ENCODE results near the gene ZCCHC14. TPM values are rescaled to one million over a fixed set of nuclear protein-coding genes. Genes with fewer than 3 reads are reported as not detected.

ZCCHC14 gene
- total and polyA plus RNA-seq, 2 of the 13 experiments (the other 11 are each of a cell fraction or from before 2014, with no cell fraction given), result 12.4 to 12.5 TPM

DNA sequence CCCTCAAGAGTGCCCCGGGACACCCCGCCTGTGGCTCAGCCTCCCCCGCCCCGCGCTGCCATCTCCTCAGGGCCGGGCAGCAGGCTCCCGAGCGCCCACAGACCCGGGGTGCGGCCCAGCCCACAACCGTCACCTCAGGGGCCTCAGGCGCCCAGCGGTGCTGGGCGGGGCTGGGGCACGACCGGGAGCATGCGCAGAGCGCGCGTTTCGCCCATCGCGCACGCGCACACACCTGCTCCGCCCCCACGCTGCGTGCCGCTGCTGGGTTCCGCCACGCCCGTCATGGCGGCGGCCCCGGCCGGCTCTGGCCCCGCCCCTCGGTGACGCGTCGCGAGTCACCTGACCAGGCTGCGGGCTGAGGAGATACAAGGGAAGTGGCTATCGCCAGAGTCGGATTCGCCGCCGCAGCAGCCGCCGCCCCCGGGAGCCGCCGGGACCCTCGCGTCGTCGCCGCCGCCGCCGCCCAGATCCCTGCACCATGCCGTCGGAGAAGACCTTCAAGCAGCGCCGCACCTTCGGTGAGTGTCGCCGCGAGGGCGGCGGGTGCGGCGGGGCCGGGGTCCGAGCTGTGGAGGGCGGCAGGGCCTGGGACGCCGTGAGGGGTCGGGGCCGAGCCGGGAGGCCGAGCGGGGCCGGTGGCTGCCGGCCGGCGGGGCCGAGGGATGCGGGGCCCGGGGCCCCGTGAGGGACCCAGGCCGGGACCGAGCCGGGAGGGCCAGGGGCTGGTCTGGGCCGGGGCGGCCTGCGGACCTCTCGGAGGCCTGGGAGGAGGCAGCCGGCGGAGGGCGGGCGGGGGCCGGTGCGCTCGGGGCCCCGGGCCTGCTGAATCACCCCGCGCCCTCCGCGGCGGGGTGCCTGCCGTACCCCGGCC, 100.6 kb downstream of the ZCCHC14 start, which contains the start of gene MAP1LC3B (continued):
- TF ChIP-seq, protein P1, sequence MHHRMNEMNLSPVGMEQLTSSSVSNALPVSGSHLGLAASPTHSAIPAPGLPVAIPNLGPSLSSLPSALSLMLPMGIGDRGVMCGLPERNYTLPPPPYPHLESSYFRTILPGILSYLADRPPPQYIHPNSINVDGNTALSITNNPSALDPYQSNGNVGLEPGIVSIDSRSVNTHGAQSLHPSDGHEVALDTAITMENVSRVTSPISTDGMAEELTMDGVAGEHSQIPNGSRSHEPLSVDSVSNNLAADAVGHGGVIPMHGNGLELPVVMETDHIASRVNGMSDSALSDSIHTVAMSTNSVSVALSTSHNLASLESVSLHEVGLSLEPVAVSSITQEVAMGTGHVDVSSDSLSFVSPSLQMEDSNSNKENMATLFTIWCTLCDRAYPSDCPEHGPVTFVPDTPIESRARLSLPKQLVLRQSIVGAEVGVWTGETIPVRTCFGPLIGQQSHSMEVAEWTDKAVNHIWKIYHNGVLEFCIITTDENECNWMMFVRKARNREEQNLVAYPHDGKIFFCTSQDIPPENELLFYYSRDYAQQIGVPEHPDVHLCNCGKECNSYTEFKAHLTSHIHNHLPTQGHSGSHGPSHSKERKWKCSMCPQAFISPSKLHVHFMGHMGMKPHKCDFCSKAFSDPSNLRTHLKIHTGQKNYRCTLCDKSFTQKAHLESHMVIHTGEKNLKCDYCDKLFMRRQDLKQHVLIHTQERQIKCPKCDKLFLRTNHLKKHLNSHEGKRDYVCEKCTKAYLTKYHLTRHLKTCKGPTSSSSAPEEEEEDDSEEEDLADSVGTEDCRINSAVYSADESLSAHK (CRISPR knock-in tag; IDR thresholded peaks at IDR 0.05; ENCODE audit: borderline replicate concordance), result peak; percentile 84; the same call in 1 of the 2 replicates
- TF ChIP-seq NFYC (CRISPR knock-in tag; IDR thresholded peaks at IDR 0.05) (peak; percentile 90), ZNF101 (CRISPR knock-in tag; IDR thresholded peaks at IDR 0.05; ENCODE audit: borderline replicate concordance, low read depth) (no peak), ZNF569 (CRISPR knock-in tag; IDR thresholded peaks at IDR 0.05; ENCODE audit: borderline replicate concordance) (no peak), JUND (CRISPR knock-in tag; IDR thresholded peaks at IDR 0.05) (peak; percentile 84), PHF21A (CRISPR knock-in tag; IDR thresholded peaks at IDR 0.05) (peak; percentile 72), SATB2 (CRISPR knock-in tag; IDR thresholded peaks at IDR 0.05) (0 out of 2 replicates have a peak, but pooled peaks have one; percentile 73), ZNF768 (CRISPR knock-in tag; IDR thresholded peaks at IDR 0.05) (peak; percentile 54; the same call in 1 of the 2 replicates), ARNT2 (CRISPR knock-in tag; IDR thresholded peaks at IDR 0.05; ENCODE audit: low read depth) (peak; percentile 94), FOXA3 (CRISPR knock-in tag; IDR thresholded peaks at IDR 0.05) (peak; percentile 90), ZNF558 (CRISPR knock-in tag; IDR thresholded peaks at IDR 0.05; ENCODE audit: borderline replicate concordance) (no peak), SIN3B (IDR thresholded peaks at IDR 0.05; ENCODE audit: low read length) (no peak), ZZZ3 (CRISPR knock-in tag; IDR thresholded peaks at IDR 0.05; ENCODE audit: borderline replicate concordance) (peak; percentile 71), FOXK2 (IDR thresholded peaks at IDR 0.05) (peak; percentile 46; the same call in 1 of the 2 replicates), MIXL1 (CRISPR knock-in tag; IDR thresholded peaks at IDR 0.05) (peak; percentile 88)
- TF ChIP-seq, protein P2, sequence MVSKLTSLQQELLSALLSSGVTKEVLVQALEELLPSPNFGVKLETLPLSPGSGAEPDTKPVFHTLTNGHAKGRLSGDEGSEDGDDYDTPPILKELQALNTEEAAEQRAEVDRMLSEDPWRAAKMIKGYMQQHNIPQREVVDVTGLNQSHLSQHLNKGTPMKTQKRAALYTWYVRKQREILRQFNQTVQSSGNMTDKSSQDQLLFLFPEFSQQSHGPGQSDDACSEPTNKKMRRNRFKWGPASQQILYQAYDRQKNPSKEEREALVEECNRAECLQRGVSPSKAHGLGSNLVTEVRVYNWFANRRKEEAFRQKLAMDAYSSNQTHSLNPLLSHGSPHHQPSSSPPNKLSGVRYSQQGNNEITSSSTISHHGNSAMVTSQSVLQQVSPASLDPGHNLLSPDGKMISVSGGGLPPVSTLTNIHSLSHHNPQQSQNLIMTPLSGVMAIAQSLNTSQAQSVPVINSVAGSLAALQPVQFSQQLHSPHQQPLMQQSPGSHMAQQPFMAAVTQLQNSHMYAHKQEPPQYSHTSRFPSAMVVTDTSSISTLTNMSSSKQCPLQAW (CRISPR knock-in tag; IDR thresholded peaks at IDR 0.05), result peak; percentile 95
- TF ChIP-seq, protein P3, sequence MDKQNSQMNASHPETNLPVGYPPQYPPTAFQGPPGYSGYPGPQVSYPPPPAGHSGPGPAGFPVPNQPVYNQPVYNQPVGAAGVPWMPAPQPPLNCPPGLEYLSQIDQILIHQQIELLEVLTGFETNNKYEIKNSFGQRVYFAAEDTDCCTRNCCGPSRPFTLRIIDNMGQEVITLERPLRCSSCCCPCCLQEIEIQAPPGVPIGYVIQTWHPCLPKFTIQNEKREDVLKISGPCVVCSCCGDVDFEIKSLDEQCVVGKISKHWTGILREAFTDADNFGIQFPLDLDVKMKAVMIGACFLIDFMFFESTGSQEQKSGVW (CRISPR knock-in tag; IDR thresholded peaks at IDR 0.05; ENCODE audit: borderline replicate concordance), result no peak
- TF ChIP-seq, protein P4, sequence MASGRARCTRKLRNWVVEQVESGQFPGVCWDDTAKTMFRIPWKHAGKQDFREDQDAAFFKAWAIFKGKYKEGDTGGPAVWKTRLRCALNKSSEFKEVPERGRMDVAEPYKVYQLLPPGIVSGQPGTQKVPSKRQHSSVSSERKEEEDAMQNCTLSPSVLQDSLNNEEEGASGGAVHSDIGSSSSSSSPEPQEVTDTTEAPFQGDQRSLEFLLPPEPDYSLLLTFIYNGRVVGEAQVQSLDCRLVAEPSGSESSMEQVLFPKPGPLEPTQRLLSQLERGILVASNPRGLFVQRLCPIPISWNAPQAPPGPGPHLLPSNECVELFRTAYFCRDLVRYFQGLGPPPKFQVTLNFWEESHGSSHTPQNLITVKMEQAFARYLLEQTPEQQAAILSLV (CRISPR knock-in tag; IDR thresholded peaks at IDR 0.05; ENCODE audit: borderline replicate concordance), result peak; percentile 85; the same call in 1 of the 2 replicates
- TF ChIP-seq, protein P5, sequence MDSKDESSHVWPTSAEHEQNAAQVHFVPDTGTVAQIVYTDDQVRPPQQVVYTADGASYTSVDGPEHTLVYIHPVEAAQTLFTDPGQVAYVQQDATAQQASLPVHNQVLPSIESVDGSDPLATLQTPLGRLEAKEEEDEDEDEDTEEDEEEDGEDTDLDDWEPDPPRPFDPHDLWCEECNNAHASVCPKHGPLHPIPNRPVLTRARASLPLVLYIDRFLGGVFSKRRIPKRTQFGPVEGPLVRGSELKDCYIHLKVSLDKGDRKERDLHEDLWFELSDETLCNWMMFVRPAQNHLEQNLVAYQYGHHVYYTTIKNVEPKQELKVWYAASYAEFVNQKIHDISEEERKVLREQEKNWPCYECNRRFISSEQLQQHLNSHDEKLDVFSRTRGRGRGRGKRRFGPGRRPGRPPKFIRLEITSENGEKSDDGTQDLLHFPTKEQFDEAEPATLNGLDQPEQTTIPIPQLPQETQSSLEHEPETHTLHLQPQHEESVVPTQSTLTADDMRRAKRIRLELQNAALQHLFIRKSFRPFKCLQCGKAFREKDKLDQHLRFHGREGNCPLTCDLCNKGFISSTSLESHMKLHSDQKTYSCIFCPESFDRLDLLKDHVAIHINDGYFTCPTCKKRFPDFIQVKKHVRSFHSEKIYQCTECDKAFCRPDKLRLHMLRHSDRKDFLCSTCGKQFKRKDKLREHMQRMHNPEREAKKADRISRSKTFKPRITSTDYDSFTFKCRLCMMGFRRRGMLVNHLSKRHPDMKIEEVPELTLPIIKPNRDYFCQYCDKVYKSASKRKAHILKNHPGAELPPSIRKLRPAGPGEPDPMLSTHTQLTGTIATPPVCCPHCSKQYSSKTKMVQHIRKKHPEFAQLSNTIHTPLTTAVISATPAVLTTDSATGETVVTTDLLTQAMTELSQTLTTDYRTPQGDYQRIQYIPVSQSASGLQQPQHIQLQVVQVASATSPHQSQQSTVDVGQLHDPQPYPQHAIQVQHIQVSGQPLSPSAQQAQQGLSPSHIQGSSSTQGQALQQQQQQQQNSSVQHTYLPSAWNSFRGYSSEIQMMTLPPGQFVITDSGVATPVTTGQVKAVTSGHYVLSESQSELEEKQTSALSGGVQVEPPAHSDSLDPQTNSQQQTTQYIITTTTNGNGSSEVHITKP (CRISPR knock-in tag; IDR thresholded peaks at IDR 0.05; ENCODE audit: low read depth), result peak; percentile 83; the same call in 1 of the 2 replicates

All from HepG2 (cell line).